ENCODE results near the gene CTNNA3.

- no peak for TF ChIP-seq CTCF (IDR thresholded peaks at IDR 0.05 in 2 of 3, conservative IDR thresholded peaks at IDR 0.05 in 1 of 3; ENCODE audit: borderline replicate concordance in 1 of 3, insufficient read depth in 1 of 3, low read depth in 2 of 3, low read length in 2 of 3)
- no peak for TF ChIP-seq EZH2 (IDR thresholded peaks at IDR 0.05)
- TF ChIP-seq CEBPB (IDR thresholded peaks at IDR 0.05; ENCODE audit: low read depth): no peak
- no peak for TF ChIP-seq EGR1 (IDR thresholded peaks at IDR 0.05; ENCODE audit: low read depth)
- TF ChIP-seq MAX (IDR thresholded peaks at IDR 0.05): no peak
- TF ChIP-seq ZNF274 (IDR thresholded peaks at IDR 0.05; ENCODE audit: low read depth, low read length): no peak
- no peak for TF ChIP-seq ZBTB33 (IDR thresholded peaks at IDR 0.05; ENCODE audit: extremely low read depth, insufficient replicate concordance, low read length)
- no peak for TF ChIP-seq ATF3 (IDR thresholded peaks at IDR 0.05)
- TF ChIP-seq POLR2A (IDR thresholded peaks at IDR 0.05; ENCODE audit: borderline replicate concordance, extremely low read depth, insufficient read depth, insufficient read length): no peak
- TF ChIP-seq EZH2phosphoT487 (IDR thresholded peaks at IDR 0.05; ENCODE audit: borderline replicate concordance): no peak
- TF ChIP-seq ELF1 (IDR thresholded peaks at IDR 0.05; ENCODE audit: borderline replicate concordance, low read depth): no peak
- no peak for TF ChIP-seq SIN3A (IDR thresholded peaks at IDR 0.05; ENCODE audit: low read depth)
- no peak for TF ChIP-seq SP1 (IDR thresholded peaks at IDR 0.05; ENCODE audit: low read depth)
- TF ChIP-seq POLR2AphosphoS5 (IDR thresholded peaks at IDR 0.05; ENCODE audit: low read depth, low read length): no peak
Observed at GRCh38 chr10:67533376-67533775, 162.6 kb downstream of the CTNNA3 start.
